Measurements from ENCODE around the gene LRRC8D.

GRCh38 chr1:89980605-89981004, 159.8 kb downstream of the LRRC8D start:
- TF ChIP-seq MAX (IDR thresholded peaks at IDR 0.05) (no peak), CTCF (IDR thresholded peaks at IDR 0.05) (no peak), KDM1A (IDR thresholded peaks at IDR 0.05; ENCODE audit: low read depth) (no peak), SREBF2 (IDR thresholded peaks at IDR 0.05) (no peak)
